K562 (cell line): ENCODE measurements around the gene FUT6. TPM values are rescaled to one million over a fixed set of nuclear protein-coding genes. Genes with fewer than 3 reads are reported as not detected.

ENCODE experiments used
- BRCA1 ChIP-seq, 2 experiments: fragments of 450-650 bp in 1 of 2; sonication (generic) in 1 of 2; formaldehyde crosslinking in 1 of 2; IDR thresholded peaks; 2 replicates each; pipeline versions ENCODE4 v1.5.0 to v1.6.1; 2017 to 2020; ENCODE audit warnings: mild to moderate bottlenecking in 1 of 2, missing genetic modification reagents in 1 of 2
- DACH1 ChIP-seq: fragments of 450-650 bp; IDR thresholded peaks from 2 replicates; pipeline ENCODE4 v1.6.1; 2018; ENCODE audit not compliant: partially characterized antibody
- ERF ChIP-seq: fragments of 450-650 bp; formaldehyde crosslinking; IDR thresholded peaks from 2 replicates; pipeline ENCODE4 v1.4.0; 2020; ENCODE audit warnings: mild to moderate bottlenecking, mixed read lengths
- ETS2 ChIP-seq: IDR thresholded peaks from 2 replicates; pipeline ENCODE4 v1.6.1; 2016; ENCODE audit warnings: borderline replicate concordance, missing genetic modification characterization, mild to moderate bottlenecking, moderate library complexity, missing compliant biosample characterization; ENCODE audit not compliant: poor library complexity, severe bottlenecking
- HDAC8 ChIP-seq: fragments of 450-650 bp; IDR thresholded peaks from 2 replicates; pipeline ENCODE4 v1.6.1; 2016; ENCODE audit warnings: mild to moderate bottlenecking, missing genetic modification characterization, moderate library complexity, missing compliant biosample characterization
- HNRNPLL ChIP-seq: fragments of 200-400 bp; formaldehyde crosslinking; IDR thresholded peaks from 2 replicates; pipeline ENCODE4 v1.6.1; 2017; ENCODE audit warnings: low read length, low read depth, mild to moderate bottlenecking; ENCODE audit not compliant: poor library complexity, severe bottlenecking
- JUN ChIP-seq, 2 experiments: sonication (generic) in 1 of 2; formaldehyde crosslinking in 1 of 2; IDR thresholded peaks; 2 replicates each; pipeline versions ENCODE4 v1.6.1 to v1.8.0; 2012 to 2022; ENCODE audit warnings: borderline replicate concordance in 2 of 2, mild to moderate bottlenecking in 2 of 2, improper control_type of control experiment in 1 of 2, low read depth in 1 of 2, low read length in 1 of 2, missing genetic modification reagents in 1 of 2
- MEF2D ChIP-seq: conservative IDR thresholded peaks from 2 replicates; pipeline ENCODE4 v1.6.1; 2016; ENCODE audit warnings: low read depth, missing genetic modification characterization, missing compliant biosample characterization
- MTF1 ChIP-seq: fragments of 250-450 bp; sonication (Bioruptor Pico); IDR thresholded peaks from 2 replicates; pipeline ENCODE4 v1.9.0; 2021; ENCODE audit warnings: moderate library complexity, mild to moderate bottlenecking, inconsistent platforms, borderline replicate concordance
- NCOA1 ChIP-seq: fragments of 450-650 bp; IDR thresholded peaks from 2 replicates; pipeline ENCODE4 v1.6.1; 2016; ENCODE audit warnings: low read depth
- NFIC ChIP-seq: fragments of 450-650 bp; IDR thresholded peaks from 2 replicates; pipeline ENCODE4 v1.6.1; 2017; ENCODE audit warnings: mild to moderate bottlenecking, inconsistent platforms
- NKRF ChIP-seq: fragments of 450-650 bp; IDR thresholded peaks from 2 replicates; pipeline ENCODE4 v1.6.1; 2016; ENCODE audit warnings: borderline replicate concordance
- SMARCA4 ChIP-seq: fragments of 450-650 bp; IDR thresholded peaks from 2 replicates; pipeline ENCODE4 v1.6.1; 2016
- TAF7 ChIP-seq: fragments of 450-650 bp; IDR thresholded peaks from 2 replicates; pipeline ENCODE4 v1.6.1; 2016; ENCODE audit warnings: missing genetic modification characterization, missing compliant biosample characterization
- TBP ChIP-seq: optimal IDR thresholded peaks from 2 replicates; pipeline ENCODE3; 2011; ENCODE audit warnings: low read depth, low read length, improper control_type of control experiment
- TRIM28 ChIP-seq: fragments of 450-650 bp; IDR thresholded peaks from 2 replicates; pipeline ENCODE4 v1.6.1; 2017
- ZFX ChIP-seq: sonication (generic); formaldehyde crosslinking; IDR thresholded peaks from 2 replicates; pipeline ENCODE4 v1.8.0; 2022; ENCODE audit warnings: mild to moderate bottlenecking, missing genetic modification reagents, moderate library complexity
- ZNF133 ChIP-seq: fragments of 250-450 bp; sonication (Bioruptor Pico); IDR thresholded peaks from 2 replicates; pipeline ENCODE4 v1.4.0; 2020; ENCODE audit warnings: mild to moderate bottlenecking
- ZNF282 ChIP-seq: sonication (generic); formaldehyde crosslinking; IDR thresholded peaks from 2 replicates; pipeline ENCODE4 v1.8.1; 2023; ENCODE audit warnings: missing genetic modification reagents
- ZNF699 ChIP-seq: fragments of 250-450 bp; sonication (Bioruptor Pico); IDR thresholded peaks from 2 replicates; pipeline ENCODE4 v1.8.0; 2021; ENCODE audit warnings: mild to moderate bottlenecking, moderate library complexity; ENCODE audit not compliant: insufficient replicate concordance
- ZNF764 ChIP-seq: fragments of 250-450 bp; sonication (Bioruptor Pico); IDR thresholded peaks from 2 replicates; pipeline ENCODE4 v1.4.0; 2020; ENCODE audit warnings: low read depth, mild to moderate bottlenecking, moderate library complexity
- ZNF830 ChIP-seq: fragments of 250-450 bp; sonication (Bioruptor Pico); IDR thresholded peaks from 2 replicates; pipeline ENCODE4 v1.5.0; 2021; ENCODE audit warnings: mild to moderate bottlenecking
- polyA plus RNA-seq, 8 experiments: library from polyadenylated mRNA; depleted of rRNA in 4 of 8; stranded (reverse) in 5 of 8; unstranded in 3 of 8; fragments of >200 nt; fragmentation: Nextera tagmentation in 2 of 8; fragmentation: Illumina TruSeq in 1 of 8; extraction: Ambion mirVana in 2 of 8; extraction: Trizol in 1 of 8; gene quantifications; 2 replicates each; pipeline versions ENCODE4 v1.2.1 to v1.2.3, GENCODE V29; 2011 to 2014; ENCODE audit warnings: inconsistent platforms in 1 of 8, missing spikeins in 1 of 8
- total RNA-seq, 7 experiments: library from RNA; depleted of rRNA in 6 of 7; stranded (reverse); fragments of >200 nt in 6 of 7; fragmentation: Illumina TruSeq in 2 of 7; extraction: Trizol in 2 of 7; gene quantifications; 2 replicates each; pipeline versions ENCODE4 v1.2.1 to v1.2.3, GENCODE V29; 2011 to 2021; ENCODE audit warnings: low replicate concordance in 1 of 7
- TF ChIP-seq, protein P1 (sequence below): fragments of 250-450 bp; sonication (Bioruptor Pico); IDR thresholded peaks from 2 replicates; pipeline ENCODE4 v1.8.0; 2021; ENCODE audit warnings: borderline replicate concordance, mild to moderate bottlenecking, moderate library complexity; ENCODE audit not compliant: poor library complexity, severe bottlenecking
- TF ChIP-seq, protein P2 (sequence below): IDR thresholded peaks from 2 replicates; pipeline ENCODE4 v1.6.1; 2016; ENCODE audit warnings: missing genetic modification characterization, missing compliant biosample characterization

FUT6 gene
- total and polyA plus RNA-seq, 9 of the 15 experiments (the other 6 are each of a cell fraction or from before 2014, with no cell fraction given): 0.04 TPM; not detected in 8

DNA sequence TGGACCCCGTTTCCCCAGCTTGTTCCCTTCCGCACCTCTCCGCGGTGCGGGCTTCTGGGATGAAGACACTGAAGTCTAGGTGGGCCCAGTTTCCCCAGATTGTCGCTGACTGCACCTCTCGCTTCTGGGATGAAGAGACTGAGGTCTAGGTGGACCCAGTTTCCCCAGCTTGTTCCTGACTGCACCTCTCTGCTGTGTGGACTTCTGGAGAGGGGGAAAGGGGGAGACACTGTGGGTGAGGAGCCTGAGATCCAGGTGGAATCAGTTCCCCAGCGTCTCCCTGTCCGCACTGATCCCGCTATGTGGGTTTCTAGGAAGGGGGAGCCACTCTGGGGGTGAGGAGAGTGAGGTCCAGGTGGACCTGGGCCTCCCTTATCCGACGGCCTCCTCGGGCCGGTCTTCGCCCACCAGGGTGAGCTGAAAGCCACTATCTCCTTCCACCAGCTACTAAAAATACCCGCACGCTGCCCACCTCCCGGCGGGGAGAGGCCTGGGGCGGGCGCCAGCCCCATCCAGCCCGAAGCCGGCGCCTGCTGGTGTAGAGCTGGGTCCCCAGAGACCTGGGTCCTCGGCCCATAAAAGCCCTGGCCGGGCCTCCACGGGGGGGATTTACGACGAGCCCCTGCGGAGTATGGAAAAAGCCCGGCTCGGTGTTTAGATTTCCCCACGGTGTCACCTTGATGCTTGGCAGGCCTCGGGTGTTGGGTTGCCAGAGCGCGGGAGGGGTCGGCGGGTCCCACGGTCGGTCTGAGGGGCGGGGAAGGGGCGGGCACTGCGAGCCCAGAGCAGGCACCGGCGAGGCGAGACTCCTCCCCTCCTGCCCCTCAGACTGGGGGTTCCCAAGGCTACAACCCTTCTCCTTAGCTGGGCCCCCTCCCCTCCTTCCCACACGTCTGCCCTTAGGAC, 10.6 kb downstream of the FUT6 start (continued):
- TF ChIP-seq ZNF764 (CRISPR knock-in tag) (no peak), TBP (no peak), TRIM28 (0 out of 2 replicates have a peak, but pooled peaks have one; percentile 8), ZFX (no peak; the same call in 1 of the 2 replicates), ETS2 (tag) (no peak), NKRF (peak; percentile 15; the same call in 1 of the 2 replicates), SMARCA4 (no peak), NCOA1 (peak; percentile 53; the same call in 1 of the 2 replicates), HNRNPLL (no peak), ZNF282 (CRISPR knock-in tag) (no peak), ZNF133 (CRISPR knock-in tag) (no peak), ERF (CRISPR knock-in tag) (no peak), HDAC8 (tag) (no peak), DACH1 (no peak), JUN (IDR thresholded peaks at IDR 0.05; ENCODE audit: borderline replicate concordance, low read depth, low read length) (no peak), JUN (CRISPR knock-in tag; IDR thresholded peaks at IDR 0.05; ENCODE audit: borderline replicate concordance) (0 out of 2 replicates have a peak, but pooled peaks have one; percentile 7), TAF7 (no peak), ZNF699 (no peak), MTF1 (CRISPR knock-in tag) (no peak), ZNF830 (no peak), MEF2D (tag) (no peak), NFIC (no peak), BRCA1 (IDR thresholded peaks at IDR 0.05) (no peak), BRCA1 (CRISPR knock-in tag; IDR thresholded peaks at IDR 0.05) (0 out of 2 replicates have a peak, but pooled peaks have one; percentile 54)
- TF ChIP-seq, protein P1, sequence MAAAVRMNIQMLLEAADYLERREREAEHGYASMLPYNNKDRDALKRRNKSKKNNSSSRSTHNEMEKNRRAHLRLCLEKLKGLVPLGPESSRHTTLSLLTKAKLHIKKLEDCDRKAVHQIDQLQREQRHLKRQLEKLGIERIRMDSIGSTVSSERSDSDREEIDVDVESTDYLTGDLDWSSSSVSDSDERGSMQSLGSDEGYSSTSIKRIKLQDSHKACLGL (CRISPR knock-in tag): no peak
- TF ChIP-seq, protein P2, sequence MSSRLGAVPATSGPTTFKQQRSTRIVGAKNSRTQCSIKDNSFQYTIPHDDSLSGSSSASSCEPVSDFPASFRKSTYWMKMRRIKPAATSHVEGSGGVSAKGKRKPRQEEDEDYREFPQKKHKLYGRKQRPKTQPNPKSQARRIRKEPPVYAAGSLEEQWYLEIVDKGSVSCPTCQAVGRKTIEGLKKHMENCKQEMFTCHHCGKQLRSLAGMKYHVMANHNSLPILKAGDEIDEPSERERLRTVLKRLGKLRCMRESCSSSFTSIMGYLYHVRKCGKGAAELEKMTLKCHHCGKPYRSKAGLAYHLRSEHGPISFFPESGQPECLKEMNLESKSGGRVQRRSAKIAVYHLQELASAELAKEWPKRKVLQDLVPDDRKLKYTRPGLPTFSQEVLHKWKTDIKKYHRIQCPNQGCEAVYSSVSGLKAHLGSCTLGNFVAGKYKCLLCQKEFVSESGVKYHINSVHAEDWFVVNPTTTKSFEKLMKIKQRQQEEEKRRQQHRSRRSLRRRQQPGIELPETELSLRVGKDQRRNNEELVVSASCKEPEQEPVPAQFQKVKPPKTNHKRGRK (tag): no peak
